ACHN (cell line): Measurements from ENCODE around the gene LCP2.

Experiments used
- DNase-seq: peaks from one replicate; pipeline ENCODE4 v3.0.0-alpha.2; 2015
- in situ Hi-C: cut with HindIII; loops from 2 replicates; pipeline ENCODE4 v1.10.0; 2017; ENCODE audit warnings: low sequenced_read_pairs, low pct_ligation_motif_present, low pct_unique_long_range_greater_than_20kb

LCP2 gene

GRCh38 chr5:170202117-170202516 is 95.5 kb downstream of the LCP2 start:
- no peak for DNase-seq
- in situ Hi-C loops = loop anchor here (25.0 kb wide), 1 partner anchor 115 kb away; no protein-coding TSS in a partner anchor

- DNase-seq = no peak
- in situ Hi-C loops = loop anchor here (25.0 kb wide), 1 partner anchor 114 kb away; no protein-coding TSS in a partner anchor
Measured at GRCh38 chr5:170201311-170201710, 96.3 kb downstream of the LCP2 start.

- in situ Hi-C loops = loop anchor here (25.0 kb wide), 1 partner anchor 114 kb away; no protein-coding TSS in a partner anchor
- DNase-seq = no peak
Measured at GRCh38 chr5:170200876-170201275, 96.7 kb downstream of the LCP2 start.
